Vagina (tissue), 2 donors: ENCODE results near the gene NUDT16L1. TPM values are rescaled to one million over a fixed set of nuclear protein-coding genes. Genes with fewer than 3 reads are reported as not detected.
"Not testable (repeated sequence)": the region's sequence is repeated elsewhere in the genome, so short reads cannot be mapped to it uniquely, and the experiment has no call there.

Experiments
- DNase-seq, 2 donors: peaks; one replicate each; pipeline ENCODE4 v3.0.0-alpha.2; 2017; ENCODE audit errors: extremely low spot score in 2 of 2
- H3K27ac ChIP-seq: fragments of 200-600 bp; sonication (generic); one replicate; pipeline ENCODE4 v1.5.1; 2019
- H3K27me3 ChIP-seq: fragments of 200-600 bp; sonication (generic); one replicate; pipeline ENCODE4 v1.5.1; 2019
- H3K36me3 ChIP-seq, 2 donors: fragments of 200-600 bp; sonication (generic); one replicate each; pipeline ENCODE4 v1.5.1; 2017 to 2019
- H3K4me1 ChIP-seq: fragments of 200-600 bp; sonication (generic); one replicate; pipeline ENCODE4 v1.5.1; 2019
- H3K4me3 ChIP-seq, 2 donors: fragments of 200-600 bp; sonication (generic); 1 replicate in 1 of 2; 2 replicates in 1 of 2; pipeline ENCODE4 v1.5.1; 2016 to 2019
- H3K9me3 ChIP-seq: fragments of 200-600 bp; sonication (generic); one replicate; pipeline ENCODE4 v1.5.1; 2019
- POLR2A ChIP-seq, 2 donors: fragments of 450-650 bp; IDR thresholded peaks; one replicate each; pipeline ENCODE4 v1.6.1; 2017; ENCODE audit warnings: antibody characterized with exemption in 2 of 2, mild to moderate bottlenecking in 2 of 2, moderate library complexity in 2 of 2
- POLR2AphosphoS5 ChIP-seq, 2 donors: sonication (generic); formaldehyde crosslinking; IDR thresholded peaks; one replicate each; pipeline ENCODE4 v1.9.0; 2017; ENCODE audit warnings: antibody characterized with exemption in 2 of 2, mild to moderate bottlenecking in 2 of 2, low read depth in 1 of 2; ENCODE audit not compliant: insufficient read depth in 1 of 2
- intact Hi-C: fragments of 100-400 bp; cut with DNase I; formaldehyde crosslinking; loops from one replicate; pipeline ENCODE4 v1.15.1; 2023
- total RNA-seq: library from RNA; depleted of rRNA; stranded (reverse); fragments of >200 nt; gene quantifications from one replicate; pipeline ENCODE4 v1.2.3, GENCODE V29; 2016
- TF ChIP-seq, protein P1 (sequence below), 3 experiments: fragments of 450-650 bp in 2 of 3; fragments of 200-600 bp in 1 of 3; sonication (generic) in 1 of 3; IDR thresholded peaks; one replicate each; pipeline ENCODE4 v1.5.1; 2017 to 2019; ENCODE audit warnings: antibody characterized with exemption in 3 of 3, mild to moderate bottlenecking in 2 of 3, moderate library complexity in 2 of 3

Gene NUDT16L1
- total RNA-seq, 1 donor from 2014 or later: 28.5 TPM

GRCh38 chr16:4736546-4736945 is 43.2 kb downstream of the NUDT16L1 start:
- Histone ChIP-seq H3K36me3 (no peaks in the 10 kb centered on the region), H3K9me3 (no peaks in the 10 kb centered on the region), H3K4me3 (no peak overlapping the region), H3K27me3 (no peaks in the 10 kb centered on the region), H3K4me1 (peaks cover 22% of the 10 kb centered on the region), H3K27ac (no peak overlapping the region)
- no peak for TF ChIP-seq POLR2AphosphoS5 (IDR thresholded peaks at IDR 0.05; ENCODE audit: insufficient read depth in 1 of 2, low read depth in 1 of 2)
- no peak for TF ChIP-seq POLR2A (IDR thresholded peaks at IDR 0.05)
- TF ChIP-seq, protein P1, sequence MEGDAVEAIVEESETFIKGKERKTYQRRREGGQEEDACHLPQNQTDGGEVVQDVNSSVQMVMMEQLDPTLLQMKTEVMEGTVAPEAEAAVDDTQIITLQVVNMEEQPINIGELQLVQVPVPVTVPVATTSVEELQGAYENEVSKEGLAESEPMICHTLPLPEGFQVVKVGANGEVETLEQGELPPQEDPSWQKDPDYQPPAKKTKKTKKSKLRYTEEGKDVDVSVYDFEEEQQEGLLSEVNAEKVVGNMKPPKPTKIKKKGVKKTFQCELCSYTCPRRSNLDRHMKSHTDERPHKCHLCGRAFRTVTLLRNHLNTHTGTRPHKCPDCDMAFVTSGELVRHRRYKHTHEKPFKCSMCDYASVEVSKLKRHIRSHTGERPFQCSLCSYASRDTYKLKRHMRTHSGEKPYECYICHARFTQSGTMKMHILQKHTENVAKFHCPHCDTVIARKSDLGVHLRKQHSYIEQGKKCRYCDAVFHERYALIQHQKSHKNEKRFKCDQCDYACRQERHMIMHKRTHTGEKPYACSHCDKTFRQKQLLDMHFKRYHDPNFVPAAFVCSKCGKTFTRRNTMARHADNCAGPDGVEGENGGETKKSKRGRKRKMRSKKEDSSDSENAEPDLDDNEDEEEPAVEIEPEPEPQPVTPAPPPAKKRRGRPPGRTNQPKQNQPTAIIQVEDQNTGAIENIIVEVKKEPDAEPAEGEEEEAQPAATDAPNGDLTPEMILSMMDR (IDR thresholded peaks at IDR 0.05): no peak
- no peak for DNase-seq
- intact Hi-C loops: no loop called here

- no peak for DNase-seq
- TF ChIP-seq POLR2A (IDR thresholded peaks at IDR 0.05) (no peak), POLR2AphosphoS5 (IDR thresholded peaks at IDR 0.05; ENCODE audit: insufficient read depth in 1 of 2, low read depth in 1 of 2) (no peak)
- TF ChIP-seq, protein P1 (IDR thresholded peaks at IDR 0.05): no peak
- no peaks in the 10 kb centered on the region for H3K9me3 ChIP-seq
- no peak overlapping the region for H3K4me3 ChIP-seq
- H3K27ac ChIP-seq: no peak overlapping the region
- intact Hi-C loops: no loop called here
- H3K4me1 ChIP-seq: peaks cover 17% of the 10 kb centered on the region
- H3K36me3 ChIP-seq: no peaks in the 10 kb centered on the region
- no peaks in the 10 kb centered on the region for H3K27me3 ChIP-seq
These were observed 44.2 kb downstream of the NUDT16L1 start for GRCh38 chr16:4737545-4737944.

DNA sequence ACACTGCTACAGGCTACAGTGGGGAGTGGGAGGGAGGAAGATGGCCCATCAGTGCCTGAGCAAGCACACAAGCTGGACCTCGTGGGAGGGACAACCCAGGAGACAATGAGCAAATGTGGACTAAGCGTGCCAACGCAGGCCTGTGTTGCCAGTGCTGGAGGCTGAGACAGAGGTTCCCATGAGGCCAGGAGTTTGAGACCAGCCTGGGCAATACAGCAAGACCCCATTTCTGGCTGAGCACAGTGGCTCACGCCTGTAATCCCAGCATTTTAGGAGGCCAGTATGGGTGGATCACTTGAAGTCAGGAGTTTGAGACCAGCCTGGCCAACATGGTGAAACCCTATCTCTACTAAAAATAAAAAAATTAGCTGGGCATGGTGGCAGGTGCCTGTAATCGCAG is 45.0 kb downstream of the NUDT16L1 start:
- H3K9me3 ChIP-seq, DNase-seq: not testable (repeated sequence)

DNA sequence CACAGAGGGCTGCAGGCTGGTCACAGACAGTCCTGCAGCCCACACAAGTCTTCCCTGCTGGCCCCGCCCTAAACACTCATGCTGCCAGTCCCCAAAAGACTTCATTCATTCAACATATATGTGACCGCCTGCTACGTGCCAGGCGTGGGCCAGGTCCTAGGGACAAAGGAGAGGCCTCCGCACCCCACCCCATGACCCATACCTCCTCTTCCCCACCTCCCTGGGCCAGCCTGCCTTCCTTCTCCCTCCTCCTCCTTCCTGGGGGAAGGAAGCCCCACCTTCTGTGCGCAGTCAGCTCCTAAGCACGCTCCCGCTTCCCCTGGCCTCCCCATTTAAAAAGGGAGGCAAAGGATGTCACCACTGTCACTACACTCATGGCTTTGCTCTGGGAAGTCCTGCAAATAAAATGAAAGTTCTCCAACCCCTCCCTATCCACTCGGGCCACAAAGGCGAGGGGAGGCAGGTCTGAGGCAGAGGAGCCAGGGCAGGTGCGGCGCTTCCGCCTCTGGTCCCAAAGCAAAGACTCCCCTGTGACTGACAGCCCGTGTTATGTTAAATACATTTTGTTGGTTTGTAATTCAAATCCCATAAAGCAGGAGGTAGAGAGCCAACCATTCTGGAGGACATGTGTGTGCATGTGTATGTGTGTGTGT is 50.0 kb downstream of the NUDT16L1 start:
- peaks cover 23% of the 10 kb centered on the region for H3K4me1 ChIP-seq
- H3K9me3 ChIP-seq: no peaks in the 10 kb centered on the region
- no peak for DNase-seq
- no peak overlapping the region for H3K27ac ChIP-seq
- intact Hi-C loops: no loop called here
- H3K27me3 ChIP-seq: no peaks in the 10 kb centered on the region
- no peak overlapping the region for H3K4me3 ChIP-seq
- H3K36me3 ChIP-seq: no peaks in the 10 kb centered on the region
- TF ChIP-seq, protein P1 (IDR thresholded peaks at IDR 0.05): no peak
- TF ChIP-seq POLR2A (IDR thresholded peaks at IDR 0.05) (no peak), POLR2AphosphoS5 (IDR thresholded peaks at IDR 0.05; ENCODE audit: insufficient read depth in 1 of 2, low read depth in 1 of 2) (no peak)

More for the DNA sequence above, 45.0 kb downstream of the NUDT16L1 start:
- H3K27me3 ChIP-seq, H3K36me3 ChIP-seq, intact Hi-C loops, H3K4me3 ChIP-seq, H3K27ac ChIP-seq: not testable (repeated sequence)
- peaks cover 17% of the 10 kb centered on the region for H3K4me1 ChIP-seq

- no peaks in the 10 kb centered on the region for H3K27me3 ChIP-seq
- H3K4me3 ChIP-seq: no peak overlapping the region
- intact Hi-C loops: no loop called here
- no peak for DNase-seq
- no peak for TF ChIP-seq POLR2A (IDR thresholded peaks at IDR 0.05)
- no peak for TF ChIP-seq POLR2AphosphoS5 (IDR thresholded peaks at IDR 0.05; ENCODE audit: insufficient read depth in 1 of 2, low read depth in 1 of 2)
- TF ChIP-seq, protein P1 (IDR thresholded peaks at IDR 0.05): no peak
- no peaks in the 10 kb centered on the region for H3K9me3 ChIP-seq
- H3K36me3 ChIP-seq: peaks cover 0 to 2% of the 10 kb centered on the region in 2 donors
- peaks cover 23% of the 10 kb centered on the region for H3K4me1 ChIP-seq
- H3K27ac ChIP-seq: no peak overlapping the region
These were observed 51.4 kb downstream of the NUDT16L1 start for GRCh38 chr16:4744555-4745273.
